GM23338 (cell line): Measurements from ENCODE around the gene GSTA1.

Source experiments
- CREB1 ChIP-seq: fragments of 250-450 bp; sonication (Bioruptor Pico); IDR thresholded peaks from 2 replicates; pipeline ENCODE4 v1.5.0; 2020; ENCODE audit warnings: low read depth, mild to moderate bottlenecking, moderate library complexity
- CTCF ChIP-seq, 2 experiments: fragments of 200-600 bp in 1 of 2; sonication (generic) in 1 of 2; conservative IDR thresholded peaks; 2 replicates each; pipeline versions ENCODE4 v1.5.1 to v1.6.1; 2016 to 2017; ENCODE audit warnings: antibody characterized with exemption in 2 of 2, low read depth in 2 of 2, mild to moderate bottlenecking in 2 of 2, moderate library complexity in 1 of 2
- ETS1 ChIP-seq: IDR thresholded peaks from 2 replicates; pipeline ENCODE4 v1.6.1; 2016; ENCODE audit warnings: antibody characterized with exemption
- EZH2 ChIP-seq: fragments of 200-600 bp; sonication (generic); IDR thresholded peaks from one replicate; pipeline ENCODE4 v1.8.0; 2017; ENCODE audit warnings: antibody characterized with exemption, mild to moderate bottlenecking, low read depth; ENCODE audit not compliant: unreplicated experiment
- EZH2phosphoT487 ChIP-seq: fragments of 200-600 bp; sonication (generic); IDR thresholded peaks from one replicate; pipeline ENCODE4 v1.8.1; 2018; ENCODE audit warnings: antibody characterized with exemption; ENCODE audit not compliant: unreplicated experiment
- JUNB ChIP-seq: IDR thresholded peaks from one replicate; pipeline ENCODE4 v1.6.1; 2016; ENCODE audit warnings: antibody characterized with exemption; ENCODE audit not compliant: unreplicated experiment
- NANOG ChIP-seq: IDR thresholded peaks from 2 replicates; pipeline ENCODE4 v1.6.1; 2016; ENCODE audit warnings: antibody characterized with exemption, borderline replicate concordance
- POLR2AphosphoS5 ChIP-seq: IDR thresholded peaks from 2 replicates; pipeline ENCODE4 v1.6.1; 2016; ENCODE audit warnings: antibody characterized with exemption, low read depth
- REST ChIP-seq: IDR thresholded peaks from one replicate; pipeline ENCODE4 v1.6.1; 2018; ENCODE audit warnings: antibody characterized with exemption; ENCODE audit not compliant: unreplicated experiment
- STAT1 ChIP-seq: IDR thresholded peaks from one replicate; pipeline ENCODE4 v1.6.1; 2016; ENCODE audit warnings: antibody characterized with exemption; ENCODE audit not compliant: unreplicated experiment
- ZNF114 ChIP-seq: fragments of 250-450 bp; sonication (Bioruptor Pico); IDR thresholded peaks from 2 replicates; pipeline ENCODE4 v1.5.0; 2020; ENCODE audit warnings: mild to moderate bottlenecking, moderate library complexity
- ZNF331 ChIP-seq: fragments of 250-450 bp; sonication (Bioruptor Pico); IDR thresholded peaks from 2 replicates; pipeline ENCODE4 v1.5.0; 2020; ENCODE audit warnings: low read depth, mild to moderate bottlenecking, moderate library complexity
- ZNF462 ChIP-seq: fragments of 250-450 bp; sonication (Bioruptor Pico); IDR thresholded peaks from 2 replicates; pipeline ENCODE4 v1.5.0; 2020; ENCODE audit warnings: mild to moderate bottlenecking, moderate library complexity

- TF ChIP-seq POLR2AphosphoS5 (no peak), CREB1 (CRISPR knock-in tag) (no peak), CTCF (conservative IDR thresholded peaks at IDR 0.05; ENCODE audit: low read depth in 2 of 2) (no peak), REST (no peak), EZH2 (no peak), EZH2phosphoT487 (no peak), JUNB (no peak), NANOG (no peak), STAT1 (no peak), ETS1 (no peak), ZNF462 (CRISPR knock-in tag) (no peak), ZNF114 (CRISPR knock-in tag) (no peak), ZNF331 (no peak)
Measured at GRCh38 chr6:52754443-52754842, 49.2 kb downstream of the GSTA1 start.
